SK-N-SH treated with all-trans-retinoic acid at 6 μM for 48 hours (cell line): ENCODE measurements around the gene GPR65.

Source experiments
- ATAC-seq: fragments of 200-7000 bp; cut with Tn5 transposase; 3 replicates; pipeline ENCODE4 v1.9.1; 2020; ENCODE audit warnings: mild to moderate bottlenecking, moderate library complexity
- ARNTL ChIP-seq: fragments of 450-650 bp; formaldehyde crosslinking; IDR thresholded peaks from 2 replicates; pipeline ENCODE4 v1.5.0; 2020; ENCODE audit warnings: low read depth, mild to moderate bottlenecking, moderate library complexity, borderline replicate concordance
- BACH2 ChIP-seq: fragments of 250-450 bp; sonication (Bioruptor Pico); IDR thresholded peaks from 2 replicates; pipeline ENCODE4 v1.9.0; 2021; ENCODE audit warnings: mild to moderate bottlenecking, borderline replicate concordance
- CSDC2 ChIP-seq: fragments of 250-450 bp; sonication (Bioruptor Pico); IDR thresholded peaks from 2 replicates; pipeline ENCODE4 v1.5.0; 2020; ENCODE audit warnings: mild to moderate bottlenecking, moderate library complexity
- ESRRG ChIP-seq: fragments of 250-450 bp; sonication (Bioruptor Pico); IDR thresholded peaks from 2 replicates; pipeline ENCODE4 v1.6.1; 2021; ENCODE audit warnings: mild to moderate bottlenecking
- GLIS3 ChIP-seq: fragments of 250-450 bp; sonication (Bioruptor Pico); IDR thresholded peaks from 2 replicates; pipeline ENCODE4 v1.5.0; 2020; ENCODE audit warnings: mild to moderate bottlenecking, moderate library complexity
- ISL1 ChIP-seq: fragments of 250-450 bp; sonication (Bioruptor Pico); IDR thresholded peaks from 2 replicates; pipeline ENCODE4 v2.1.2; 2022; ENCODE audit warnings: mild to moderate bottlenecking, moderate library complexity
- OSR1 ChIP-seq: fragments of 250-450 bp; sonication (Bioruptor Pico); IDR thresholded peaks from 2 replicates; pipeline ENCODE4 v1.8.0; 2022; ENCODE audit warnings: moderate library complexity, mild to moderate bottlenecking, inconsistent platforms
- PPARA ChIP-seq: fragments of 250-450 bp; sonication (Bioruptor Pico); IDR thresholded peaks from 2 replicates; pipeline ENCODE4 v1.5.0; 2020; ENCODE audit warnings: mild to moderate bottlenecking, borderline replicate concordance
- RARB ChIP-seq: fragments of 250-450 bp; sonication (Bioruptor Pico); IDR thresholded peaks from 2 replicates; pipeline ENCODE4 v1.8.0; 2021; ENCODE audit warnings: mild to moderate bottlenecking, moderate library complexity
- SNAI2 ChIP-seq: fragments of 250-450 bp; sonication (Bioruptor Pico); IDR thresholded peaks from 2 replicates; pipeline ENCODE4 v1.5.0; 2020; ENCODE audit warnings: mild to moderate bottlenecking, moderate library complexity
- TCF4 ChIP-seq: fragments of 250-450 bp; sonication (Bioruptor Pico); IDR thresholded peaks from 2 replicates; pipeline ENCODE4 v1.8.0; 2021; ENCODE audit warnings: mild to moderate bottlenecking, moderate library complexity, borderline replicate concordance
- TOX ChIP-seq: fragments of 250-450 bp; sonication (Bioruptor Pico); IDR thresholded peaks from 2 replicates; pipeline ENCODE4 v1.8.0; 2021; ENCODE audit warnings: mild to moderate bottlenecking, moderate library complexity, borderline replicate concordance
- ZC3H10 ChIP-seq: fragments of 250-450 bp; sonication (Bioruptor Pico); IDR thresholded peaks from 2 replicates; pipeline ENCODE4 v1.5.1; 2021; ENCODE audit warnings: mild to moderate bottlenecking, moderate library complexity
- ZFP3 ChIP-seq: fragments of 250-450 bp; sonication (Bioruptor Pico); IDR thresholded peaks from 2 replicates; pipeline ENCODE4 v1.5.0; 2020; ENCODE audit warnings: mild to moderate bottlenecking, moderate library complexity
- ZFP30 ChIP-seq: fragments of 450-650 bp; formaldehyde crosslinking; IDR thresholded peaks from 2 replicates; pipeline ENCODE4 v1.5.0; 2022; ENCODE audit warnings: mild to moderate bottlenecking, moderate library complexity
- ZNF565 ChIP-seq: fragments of 450-650 bp; formaldehyde crosslinking; conservative IDR thresholded peaks from 2 replicates; pipeline ENCODE4 v1.5.0; 2020; ENCODE audit warnings: low read depth, mild to moderate bottlenecking, moderate library complexity
- ZNF70 ChIP-seq: fragments of 450-650 bp; formaldehyde crosslinking; IDR thresholded peaks from 2 replicates; pipeline ENCODE4 v1.5.0; 2020; ENCODE audit warnings: mild to moderate bottlenecking, moderate library complexity
- ZNF8 ChIP-seq: fragments of 450-650 bp; formaldehyde crosslinking; IDR thresholded peaks from 2 replicates; pipeline ENCODE4 v1.5.0; 2020; ENCODE audit warnings: mild to moderate bottlenecking, moderate library complexity
- TF ChIP-seq, protein P1 (sequence below): fragments of 250-450 bp; sonication (Bioruptor Pico); IDR thresholded peaks from 2 replicates; pipeline ENCODE4 v1.8.0; 2021; ENCODE audit warnings: low read depth, mild to moderate bottlenecking, moderate library complexity, borderline replicate concordance
- TF ChIP-seq, protein P2 (sequence below): fragments of 250-450 bp; sonication (Bioruptor Pico); IDR thresholded peaks from 2 replicates; pipeline ENCODE4 v1.8.0; 2020; ENCODE audit warnings: mild to moderate bottlenecking, moderate library complexity, borderline replicate concordance
- TF ChIP-seq, protein P3 (sequence below): fragments of 250-450 bp; sonication (Bioruptor Pico); IDR thresholded peaks from 2 replicates; pipeline ENCODE4 v1.5.1; 2020; ENCODE audit warnings: low read depth, mild to moderate bottlenecking, moderate library complexity
- TF ChIP-seq, protein P4 (sequence below): fragments of 250-450 bp; sonication (Bioruptor Pico); IDR thresholded peaks from 2 replicates; pipeline ENCODE4 v1.5.1; 2021; ENCODE audit warnings: mild to moderate bottlenecking, moderate library complexity

Gene GPR65

DNA sequence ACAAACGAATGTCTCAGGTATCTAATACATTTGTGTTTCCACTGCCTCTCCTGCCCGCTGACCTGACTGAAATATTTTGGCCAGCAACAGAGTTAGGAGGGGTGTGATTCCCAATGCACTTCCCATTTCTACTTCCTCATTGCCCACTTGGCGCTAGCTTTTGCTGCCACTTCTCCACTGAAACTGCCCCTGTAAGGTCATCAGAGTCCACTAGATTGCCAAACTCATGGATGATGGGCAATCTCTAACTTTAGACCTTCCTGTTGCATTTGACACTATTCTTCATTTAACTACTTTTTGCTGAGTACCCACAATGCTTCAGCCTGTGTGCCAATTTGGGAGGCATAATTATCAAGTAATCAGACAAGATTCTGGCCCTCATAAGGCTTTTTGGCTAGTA lies 40.8 kb downstream of the GPR65 start:
- no peak for ATAC-seq
- TF ChIP-seq, protein P1, sequence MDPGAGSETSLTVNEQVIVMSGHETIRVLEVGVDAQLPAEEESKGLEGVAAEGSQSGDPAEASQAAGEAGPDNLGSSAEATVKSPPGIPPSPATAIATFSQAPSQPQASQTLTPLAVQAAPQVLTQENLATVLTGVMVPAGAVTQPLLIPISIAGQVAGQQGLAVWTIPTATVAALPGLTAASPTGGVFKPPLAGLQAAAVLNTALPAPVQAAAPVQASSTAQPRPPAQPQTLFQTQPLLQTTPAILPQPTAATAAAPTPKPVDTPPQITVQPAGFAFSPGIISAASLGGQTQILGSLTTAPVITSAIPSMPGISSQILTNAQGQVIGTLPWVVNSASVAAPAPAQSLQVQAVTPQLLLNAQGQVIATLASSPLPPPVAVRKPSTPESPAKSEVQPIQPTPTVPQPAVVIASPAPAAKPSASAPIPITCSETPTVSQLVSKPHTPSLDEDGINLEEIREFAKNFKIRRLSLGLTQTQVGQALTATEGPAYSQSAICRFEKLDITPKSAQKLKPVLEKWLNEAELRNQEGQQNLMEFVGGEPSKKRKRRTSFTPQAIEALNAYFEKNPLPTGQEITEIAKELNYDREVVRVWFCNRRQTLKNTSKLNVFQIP: no peak
- TF ChIP-seq ESRRG (CRISPR knock-in tag): no peak
- no peak for TF ChIP-seq ZNF70 (CRISPR knock-in tag)
- no peak for TF ChIP-seq TOX (CRISPR knock-in tag)
- no peak for TF ChIP-seq ISL1 (CRISPR knock-in tag)
- TF ChIP-seq, protein P2, sequence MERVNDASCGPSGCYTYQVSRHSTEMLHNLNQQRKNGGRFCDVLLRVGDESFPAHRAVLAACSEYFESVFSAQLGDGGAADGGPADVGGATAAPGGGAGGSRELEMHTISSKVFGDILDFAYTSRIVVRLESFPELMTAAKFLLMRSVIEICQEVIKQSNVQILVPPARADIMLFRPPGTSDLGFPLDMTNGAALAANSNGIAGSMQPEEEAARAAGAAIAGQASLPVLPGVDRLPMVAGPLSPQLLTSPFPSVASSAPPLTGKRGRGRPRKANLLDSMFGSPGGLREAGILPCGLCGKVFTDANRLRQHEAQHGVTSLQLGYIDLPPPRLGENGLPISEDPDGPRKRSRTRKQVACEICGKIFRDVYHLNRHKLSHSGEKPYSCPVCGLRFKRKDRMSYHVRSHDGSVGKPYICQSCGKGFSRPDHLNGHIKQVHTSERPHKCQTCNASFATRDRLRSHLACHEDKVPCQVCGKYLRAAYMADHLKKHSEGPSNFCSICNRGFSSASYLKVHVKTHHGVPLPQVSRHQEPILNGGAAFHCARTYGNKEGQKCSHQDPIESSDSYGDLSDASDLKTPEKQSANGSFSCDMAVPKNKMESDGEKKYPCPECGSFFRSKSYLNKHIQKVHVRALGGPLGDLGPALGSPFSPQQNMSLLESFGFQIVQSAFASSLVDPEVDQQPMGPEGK: no peak
- TF ChIP-seq PPARA (CRISPR knock-in tag): no peak
- no peak for TF ChIP-seq SNAI2 (CRISPR knock-in tag)
- TF ChIP-seq ZFP30: no peak
- TF ChIP-seq ZFP3: no peak
- no peak for TF ChIP-seq ARNTL (CRISPR knock-in tag)

DNA sequence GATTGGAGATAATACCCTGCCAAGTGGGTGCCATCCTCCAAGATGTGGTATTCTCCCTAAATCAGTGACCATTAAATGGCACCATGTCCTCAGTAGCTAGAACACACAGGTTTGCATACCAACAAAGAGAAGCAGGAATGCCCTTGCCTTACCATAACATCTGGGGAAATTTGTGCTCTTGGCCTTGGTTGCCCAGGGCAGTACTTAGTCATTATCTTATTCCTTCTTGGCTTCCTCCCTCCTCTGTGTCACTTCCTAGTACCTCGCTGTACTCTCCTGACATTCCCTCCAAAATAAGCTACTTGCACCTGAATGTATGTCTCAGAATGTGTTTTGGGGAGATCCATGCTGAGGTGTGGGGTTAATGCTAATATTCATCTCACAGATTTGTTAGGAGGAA lies 43.4 kb downstream of the GPR65 start:
- TF ChIP-seq TCF4 (CRISPR knock-in tag): no peak
- TF ChIP-seq GLIS3: no peak
- TF ChIP-seq, protein P1: no peak
- no peak for TF ChIP-seq ZNF565 (CRISPR knock-in tag)
- ATAC-seq: no peak

DNA sequence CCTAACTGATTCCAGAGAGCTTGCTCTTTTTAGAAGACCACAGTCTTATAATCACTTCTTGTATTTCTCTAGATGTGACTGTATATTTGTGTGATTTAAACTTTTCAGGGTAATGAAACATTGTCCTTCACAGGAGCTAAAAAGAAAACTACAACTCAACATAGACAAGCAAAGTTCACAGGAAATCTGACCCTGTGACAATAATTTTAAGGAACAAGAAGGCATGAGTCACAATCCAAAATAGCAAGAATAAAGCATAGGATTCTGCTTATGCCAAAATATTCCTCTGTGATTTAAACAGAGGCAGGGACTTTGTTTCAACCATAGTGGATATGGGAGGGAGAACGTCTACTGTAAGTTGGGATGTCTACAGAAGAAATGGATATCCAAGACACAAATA lies 44.3 kb downstream of the GPR65 start:
- no peak for ATAC-seq
- TF ChIP-seq ZC3H10 (no peak), ZNF70 (CRISPR knock-in tag) (no peak), GLIS3 (no peak), CSDC2 (CRISPR knock-in tag) (no peak), ARNTL (CRISPR knock-in tag) (no peak), TCF4 (CRISPR knock-in tag) (no peak), ZNF8 (CRISPR knock-in tag) (no peak), ZFP30 (no peak)
- TF ChIP-seq, all 23 proteins: peak for 0

DNA sequence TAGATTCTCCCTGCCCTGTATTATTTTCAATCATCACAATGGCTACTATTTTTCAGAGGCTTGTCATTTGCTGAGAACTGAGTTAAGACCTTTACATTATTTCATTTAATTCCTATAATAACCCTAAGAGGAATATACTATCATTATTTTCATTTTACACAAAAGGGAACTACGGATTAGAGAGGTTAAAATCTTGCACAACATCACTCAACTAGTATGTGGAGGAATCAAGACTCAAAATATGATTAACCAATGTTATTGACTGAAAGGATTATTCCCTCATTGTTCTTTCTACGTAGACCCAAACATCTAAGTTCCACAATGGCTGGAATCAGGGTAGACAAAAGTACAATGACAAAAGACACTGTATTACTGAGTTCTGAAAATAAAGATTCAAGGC lies 45.0 kb downstream of the GPR65 start:
- ATAC-seq: no peak

More for the DNA sequence above, 45.0 kb downstream of the GPR65 start:
- TF ChIP-seq TOX (CRISPR knock-in tag) (no peak), ZC3H10 (no peak), OSR1 (CRISPR knock-in tag) (no peak), ZFP3 (no peak), ISL1 (CRISPR knock-in tag) (no peak), CSDC2 (CRISPR knock-in tag) (no peak), ZFP30 (no peak), PPARA (CRISPR knock-in tag) (no peak), RARB (no peak), BACH2 (CRISPR knock-in tag) (no peak), ZNF565 (CRISPR knock-in tag) (no peak), ZNF8 (CRISPR knock-in tag) (no peak)
- TF ChIP-seq, protein P3, sequence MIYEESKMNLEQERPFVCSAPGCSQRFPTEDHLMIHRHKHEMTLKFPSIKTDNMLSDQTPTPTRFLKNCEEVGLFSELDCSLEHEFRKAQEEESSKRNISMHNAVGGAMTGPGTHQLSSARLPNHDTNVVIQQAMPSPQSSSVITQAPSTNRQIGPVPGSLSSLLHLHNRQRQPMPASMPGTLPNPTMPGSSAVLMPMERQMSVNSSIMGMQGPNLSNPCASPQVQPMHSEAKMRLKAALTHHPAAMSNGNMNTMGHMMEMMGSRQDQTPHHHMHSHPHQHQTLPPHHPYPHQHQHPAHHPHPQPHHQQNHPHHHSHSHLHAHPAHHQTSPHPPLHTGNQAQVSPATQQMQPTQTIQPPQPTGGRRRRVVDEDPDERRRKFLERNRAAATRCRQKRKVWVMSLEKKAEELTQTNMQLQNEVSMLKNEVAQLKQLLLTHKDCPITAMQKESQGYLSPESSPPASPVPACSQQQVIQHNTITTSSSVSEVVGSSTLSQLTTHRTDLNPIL: no peak
- TF ChIP-seq, protein P1: no peak
- TF ChIP-seq, protein P2: no peak
- TF ChIP-seq, protein P4, sequence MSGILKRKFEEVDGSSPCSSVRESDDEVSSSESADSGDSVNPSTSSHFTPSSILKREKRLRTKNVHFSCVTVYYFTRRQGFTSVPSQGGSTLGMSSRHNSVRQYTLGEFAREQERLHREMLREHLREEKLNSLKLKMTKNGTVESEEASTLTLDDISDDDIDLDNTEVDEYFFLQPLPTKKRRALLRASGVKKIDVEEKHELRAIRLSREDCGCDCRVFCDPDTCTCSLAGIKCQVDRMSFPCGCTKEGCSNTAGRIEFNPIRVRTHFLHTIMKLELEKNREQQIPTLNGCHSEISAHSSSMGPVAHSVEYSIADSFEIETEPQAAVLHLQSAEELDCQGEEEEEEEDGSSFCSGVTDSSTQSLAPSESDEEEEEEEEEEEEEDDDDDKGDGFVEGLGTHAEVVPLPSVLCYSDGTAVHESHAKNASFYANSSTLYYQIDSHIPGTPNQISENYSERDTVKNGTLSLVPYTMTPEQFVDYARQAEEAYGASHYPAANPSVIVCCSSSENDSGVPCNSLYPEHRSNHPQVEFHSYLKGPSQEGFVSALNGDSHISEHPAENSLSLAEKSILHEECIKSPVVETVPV: no peak
